Stomach (tissue), 19 donors: Measurements from ENCODE around the gene TUBGCP3. TPM values are rescaled to one million over a fixed set of nuclear protein-coding genes. Genes with fewer than 3 reads are reported as not detected.

Experiments used
- DNase-seq, 2 donors: peaks; one replicate each; pipeline versions ENCODE4 v3.0.0 to v3.0.0-alpha.2; 2013 to 2019
- H3K27ac ChIP-seq, 5 donors: fragments of 200-600 bp in 4 of 5; sonication (generic) in 4 of 5; one replicate each; pipeline ENCODE4 v1.5.1; 2013 to 2019; ENCODE audit warnings: mild to moderate bottlenecking in 1 of 5, moderate library complexity in 1 of 5
- H3K27me3 ChIP-seq, 3 donors: fragments of 200-600 bp; sonication (generic); one replicate each; pipeline ENCODE4 v1.5.1; 2017 to 2019; ENCODE audit warnings: mixed run types in 1 of 3
- H3K36me3 ChIP-seq, 4 donors: fragments of 200-600 bp; sonication (generic); 1 replicate in 3 of 4; 2 replicates in 1 of 4; pipeline ENCODE4 v1.5.1; 2016 to 2019
- H3K4me1 ChIP-seq, 4 donors: fragments of 200-600 bp; sonication (generic); one replicate each; pipeline ENCODE4 v1.5.1; 2016 to 2019
- H3K4me3 ChIP-seq, 4 donors: fragments of 200-600 bp; sonication (generic) in 3 of 4; one replicate each; pipeline ENCODE4 v1.5.1; 2016 to 2019; ENCODE audit warnings: mild to moderate bottlenecking in 1 of 4
- H3K9me3 ChIP-seq, 4 donors: fragments of 200-600 bp; sonication (generic); one replicate each; pipeline ENCODE4 v1.5.1; 2016 to 2019
- CTCF ChIP-seq, 7 experiments: fragments of 450-650 bp in 4 of 7; fragments of 200-600 bp in 3 of 7; sonication (generic) in 3 of 7; IDR thresholded peaks; one replicate each; pipeline ENCODE4 v1.5.1; 2016 to 2019; ENCODE audit warnings: antibody characterized with exemption in 7 of 7, control low read depth in 2 of 7, mild to moderate bottlenecking in 1 of 7
- EP300 ChIP-seq: sonication (generic); formaldehyde crosslinking; IDR thresholded peaks from one replicate; pipeline ENCODE4 v1.6.1; 2017; ENCODE audit warnings: antibody characterized with exemption
- POLR2A ChIP-seq, 4 donors: fragments of 450-650 bp; IDR thresholded peaks; one replicate each; pipeline ENCODE4 v1.6.1; 2016; ENCODE audit warnings: antibody characterized with exemption in 4 of 4, control low read depth in 2 of 4, mild to moderate bottlenecking in 1 of 4, moderate library complexity in 1 of 4
- POLR2AphosphoS5 ChIP-seq, 3 donors: sonication (generic); formaldehyde crosslinking; IDR thresholded peaks; one replicate each; pipeline ENCODE4 v1.6.1; 2016; ENCODE audit warnings: antibody characterized with exemption in 3 of 3
- WGBS, 5 donors: extraction: QIAGEN DNeasy Blood & Tissue Kit in 3 of 5; methylation state at CpG; one replicate each; pipeline versions ENCODE4 v1.1.5 to v1.1.7; 2013 to 2018; 5-methylcytosine and 5-hydroxymethylcytosine counted together
- intact Hi-C: fragments of 100-400 bp; cut with DNase I; formaldehyde crosslinking; loops from one replicate; pipeline ENCODE4 v1.15.1; 2023; ENCODE audit warnings: low total_unique reads
- long read RNA-seq, 10 donors: transcript quantifications; one replicate each; lab custom pipeline, GENCODE V29; 2026
- polyA plus RNA-seq, 3 donors: library from polyadenylated mRNA; stranded (reverse); fragments of 200-250 nt; gene quantifications; one replicate each; pipeline ENCODE4 v1.2.3, GENCODE V29; 2013
- total RNA-seq, 5 donors: library from RNA; depleted of rRNA; stranded (reverse); fragments of >200 nt; gene quantifications; one replicate each; pipeline versions ENCODE4 v1.1.0 to v1.2.3, GENCODE V29; 2014 to 2016
- donor health status: healthy with polysubstance abuse.
- donor health status: Bipolar disorder and iron deficiency.
- donor health status: healthy.

The TUBGCP3 gene
- total RNA-seq = 10 to 100 TPM; 10.7 to 49.6 (median 46.4) TPM
- polyA plus RNA-seq = 1 to 10 TPM; 7.8 to 9.5 (median 9.0) TPM
- long read RNA-seq, donor 1, partial matches to known transcripts = 0 of 2 reads
- long read RNA-seq, donor 1, other reads (novel, unspliced or antisense) = 0 of 2 reads
- long read RNA-seq, donor 2 = 0 reads
- long read RNA-seq, donor 3, partial matches to known transcripts = 0 of 4 reads
- long read RNA-seq, donor 3, other reads (novel, unspliced or antisense) = 0 of 4 reads
- long read RNA-seq, donor 4 = 0 reads
- long read RNA-seq, donor 5, partial matches to known transcripts = 0 of 1 reads
- long read RNA-seq, donor 5, other reads (novel, unspliced or antisense) = 0 of 1 reads
- long read RNA-seq, donor 6, partial matches to known transcripts = 0 of 4 reads
- long read RNA-seq, donor 6, other reads (novel, unspliced or antisense) = 0 of 4 reads
- long read RNA-seq, donor 7, full-length matches to known transcripts = 6 of 6 reads
- long read RNA-seq, donor 7, partial matches to known transcripts = 0 of 6 reads
- long read RNA-seq, donor 7, other reads (novel, unspliced or antisense) = 0 of 6 reads
- long read RNA-seq, donor 8, partial matches to known transcripts = 0 of 4 reads
- long read RNA-seq, donor 8, other reads (novel, unspliced or antisense) = 0 of 4 reads
- long read RNA-seq, donor 9, partial matches to known transcripts = 0 of 2 reads
- long read RNA-seq, donor 9, other reads (novel, unspliced or antisense) = 0 of 2 reads
- long read RNA-seq, donor 10 = 0 reads

- peak within 1 kb of the TSS; percentile 87 to 94 (median 93) for H3K4me3 ChIP-seq
- DNase-seq = peak; percentile 87 to 95
- peaks cover 10 to 44% (median 27%) of the 10 kb centered on the region in 4 donors for H3K4me1 ChIP-seq
- peak within 1 kb of the TSS; percentile 96 to 98 (median 98) for H3K27ac ChIP-seq
- TF ChIP-seq POLR2AphosphoS5 (IDR thresholded peaks at IDR 0.05) = peak; percentile 79 to 88 (median 79)
- TF ChIP-seq EP300 = no peak
- TF ChIP-seq POLR2A (IDR thresholded peaks at IDR 0.05) = peak in 1 of 4 donors; percentile 8
- TF ChIP-seq CTCF (IDR thresholded peaks at IDR 0.05) = peak in 2 of 7 experiments; percentile 5 to 20
- intact Hi-C loops = no loop called here
- H3K36me3 ChIP-seq = no peaks in the 10 kb centered on the region
- no peaks in the 10 kb centered on the region for H3K9me3 ChIP-seq
- no peaks in the 10 kb centered on the region for H3K27me3 ChIP-seq
- 0 to 1% (median 0%) methylated on average over 32 to 77 of the region's 77 CpGs for WGBS, 5 donors
Measured at GRCh38 chr13:112587764-112588489, at the start of gene TUBGCP3. Gene TUBGCP3, minus strand, starts transcription at chr13:112588153. Its CDS starts 173 bp downstream, at chr13:112587980.

- H3K4me3 ChIP-seq = no peak overlapping the region
- H3K27ac ChIP-seq = no peak overlapping the region
- H3K36me3 ChIP-seq = no peaks in the 10 kb centered on the region
- peaks cover 0 to 65% (median 11%) of the 10 kb centered on the region in 3 donors for H3K27me3 ChIP-seq
- intact Hi-C loops = no loop called here
- DNase-seq = no peak
- 80 to 84% (median 81%) methylated on average over 25 to 27 of the region's 27 CpGs for WGBS, 5 donors
- TF ChIP-seq EP300 = no peak
- no peak for TF ChIP-seq POLR2A (IDR thresholded peaks at IDR 0.05)
- no peak for TF ChIP-seq POLR2AphosphoS5 (IDR thresholded peaks at IDR 0.05)
- no peak for TF ChIP-seq CTCF (IDR thresholded peaks at IDR 0.05)
- peaks cover 0 to 9% (median 3%) of the 10 kb centered on the region in 4 donors for H3K4me1 ChIP-seq
- H3K9me3 ChIP-seq = no peaks in the 10 kb centered on the region
Measured at GRCh38 chr13:112637017-112637801, 49.3 kb upstream of the TUBGCP3 start.

- Histone ChIP-seq H3K9me3 (no peaks in the 10 kb centered on the region), H3K4me1 (peaks cover 0 to 9% (median 3%) of the 10 kb centered on the region in 4 donors), H3K4me3 (no peak overlapping the region), H3K27ac (no peak overlapping the region), H3K27me3 (peaks cover 0 to 65% (median 11%) of the 10 kb centered on the region in 3 donors), H3K36me3 (no peaks in the 10 kb centered on the region)
- 90 to 95% (median 91%) methylated on average over 19 of the region's 19 CpGs for WGBS, 5 donors
- intact Hi-C loops = no loop called here
- no peak for DNase-seq
- TF ChIP-seq EP300 = no peak
- no peak for TF ChIP-seq POLR2AphosphoS5 (IDR thresholded peaks at IDR 0.05)
- TF ChIP-seq POLR2A (IDR thresholded peaks at IDR 0.05) = no peak
- no peak for TF ChIP-seq CTCF (IDR thresholded peaks at IDR 0.05)
Measured at GRCh38 chr13:112636401-112636975, 48.5 kb upstream of the TUBGCP3 start.
